ENCODE results near the gene CNDP2.
A peak's percentile ranks its signal among the peaks of the same experiment; 100 is the strongest.

DNA sequence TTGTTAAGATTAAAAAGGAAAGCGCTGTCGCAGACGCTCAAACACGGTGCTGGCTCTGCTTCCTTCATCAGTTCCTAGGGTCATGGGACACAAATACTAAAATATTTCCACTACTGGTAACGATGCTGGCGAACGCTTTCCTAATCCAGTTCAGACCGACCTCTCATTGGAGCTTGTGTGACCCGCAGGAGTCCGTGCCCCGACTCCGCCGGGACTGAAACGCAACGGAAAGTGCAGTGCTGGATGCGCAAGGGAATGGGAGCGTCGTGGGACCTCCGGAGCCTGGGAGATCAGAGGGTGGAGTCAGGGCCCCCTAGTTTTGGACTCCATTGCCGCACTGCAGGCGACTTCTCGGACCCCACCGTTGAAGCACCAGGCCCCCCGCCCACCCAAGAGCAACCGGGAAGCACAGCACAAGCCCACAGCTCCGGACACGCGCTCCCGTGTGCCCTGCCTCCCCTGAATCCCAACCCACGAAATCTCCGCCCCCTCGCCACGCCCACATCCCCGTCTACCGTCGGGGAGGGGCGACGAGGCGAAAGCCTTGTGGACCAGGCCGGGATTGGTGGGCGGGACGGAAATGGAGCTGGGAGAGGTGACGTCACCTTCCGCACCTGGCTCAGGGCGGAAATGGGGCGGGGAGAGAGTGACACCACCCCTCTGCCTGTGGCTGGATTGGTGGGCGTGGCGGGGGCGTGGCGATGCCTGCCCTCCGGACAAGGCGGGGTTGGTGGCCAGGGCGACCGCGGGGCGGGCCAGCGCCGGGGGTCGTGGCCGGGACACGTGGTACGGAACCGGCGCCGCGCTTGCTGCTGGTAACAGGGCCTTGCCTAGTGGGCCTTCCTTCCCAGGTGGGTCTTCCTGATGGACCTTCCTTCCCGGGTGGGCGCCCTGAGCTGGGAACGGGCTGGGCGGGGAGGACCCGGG lies at the start of gene CNDP2:
- TF ChIP-seq MLLT10 (CRISPR knock-in tag; IDR thresholded peaks at IDR 0.05) (no peak), ZNF772 (CRISPR knock-in tag; IDR thresholded peaks at IDR 0.05) (peak; percentile 72; the same call in 1 of the 2 replicates), CCDC6 (CRISPR knock-in tag; IDR thresholded peaks at IDR 0.05) (peak; percentile 15; the same call in 1 of the 2 replicates), NBN (conservative IDR thresholded peaks at IDR 0.05) (no peak), EP300 (IDR thresholded peaks at IDR 0.05; ENCODE audit: low read depth in 2 of 2, low read length in 2 of 2) (no peak; a peak in 1 of 4 replicates), EP300 (CRISPR knock-in tag; IDR thresholded peaks at IDR 0.05; ENCODE audit: borderline replicate concordance) (peak; percentile 10; the same call in 1 of the 2 replicates), SAFB2 (CRISPR knock-in tag; IDR thresholded peaks at IDR 0.05; ENCODE audit: borderline replicate concordance, low read depth) (no peak; the same call in 1 of the 2 replicates), MAFK (conservative IDR thresholded peaks at IDR 0.05 in 1 of 2, IDR thresholded peaks at IDR 0.05 in 1 of 2; ENCODE audit: low read length in 2 of 2) (no peak), TOE1 (CRISPR knock-in tag; IDR thresholded peaks at IDR 0.05) (no peak), EZH2 (conservative IDR thresholded peaks at IDR 0.05; ENCODE audit: low read depth, low read length) (no peak)
- TF ChIP-seq, protein P1, sequence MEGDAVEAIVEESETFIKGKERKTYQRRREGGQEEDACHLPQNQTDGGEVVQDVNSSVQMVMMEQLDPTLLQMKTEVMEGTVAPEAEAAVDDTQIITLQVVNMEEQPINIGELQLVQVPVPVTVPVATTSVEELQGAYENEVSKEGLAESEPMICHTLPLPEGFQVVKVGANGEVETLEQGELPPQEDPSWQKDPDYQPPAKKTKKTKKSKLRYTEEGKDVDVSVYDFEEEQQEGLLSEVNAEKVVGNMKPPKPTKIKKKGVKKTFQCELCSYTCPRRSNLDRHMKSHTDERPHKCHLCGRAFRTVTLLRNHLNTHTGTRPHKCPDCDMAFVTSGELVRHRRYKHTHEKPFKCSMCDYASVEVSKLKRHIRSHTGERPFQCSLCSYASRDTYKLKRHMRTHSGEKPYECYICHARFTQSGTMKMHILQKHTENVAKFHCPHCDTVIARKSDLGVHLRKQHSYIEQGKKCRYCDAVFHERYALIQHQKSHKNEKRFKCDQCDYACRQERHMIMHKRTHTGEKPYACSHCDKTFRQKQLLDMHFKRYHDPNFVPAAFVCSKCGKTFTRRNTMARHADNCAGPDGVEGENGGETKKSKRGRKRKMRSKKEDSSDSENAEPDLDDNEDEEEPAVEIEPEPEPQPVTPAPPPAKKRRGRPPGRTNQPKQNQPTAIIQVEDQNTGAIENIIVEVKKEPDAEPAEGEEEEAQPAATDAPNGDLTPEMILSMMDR (CRISPR knock-in tag; IDR thresholded peaks at IDR 0.05), result 0 out of 2 replicates have a peak, but pooled peaks have one; percentile 1
- TF ChIP-seq, protein P2, sequence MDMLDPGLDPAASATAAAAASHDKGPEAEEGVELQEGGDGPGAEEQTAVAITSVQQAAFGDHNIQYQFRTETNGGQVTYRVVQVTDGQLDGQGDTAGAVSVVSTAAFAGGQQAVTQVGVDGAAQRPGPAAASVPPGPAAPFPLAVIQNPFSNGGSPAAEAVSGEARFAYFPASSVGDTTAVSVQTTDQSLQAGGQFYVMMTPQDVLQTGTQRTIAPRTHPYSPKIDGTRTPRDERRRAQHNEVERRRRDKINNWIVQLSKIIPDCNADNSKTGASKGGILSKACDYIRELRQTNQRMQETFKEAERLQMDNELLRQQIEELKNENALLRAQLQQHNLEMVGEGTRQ (IDR thresholded peaks at IDR 0.05; ENCODE audit: low read depth, low read length), result peak; percentile 77
- TF ChIP-seq, protein P2 (CRISPR knock-in tag; IDR thresholded peaks at IDR 0.05; ENCODE audit: borderline replicate concordance), result peak; percentile 89

All from HepG2 (cell line).